ENCODE measurements around the gene MECR.

MECR gene

DNA sequence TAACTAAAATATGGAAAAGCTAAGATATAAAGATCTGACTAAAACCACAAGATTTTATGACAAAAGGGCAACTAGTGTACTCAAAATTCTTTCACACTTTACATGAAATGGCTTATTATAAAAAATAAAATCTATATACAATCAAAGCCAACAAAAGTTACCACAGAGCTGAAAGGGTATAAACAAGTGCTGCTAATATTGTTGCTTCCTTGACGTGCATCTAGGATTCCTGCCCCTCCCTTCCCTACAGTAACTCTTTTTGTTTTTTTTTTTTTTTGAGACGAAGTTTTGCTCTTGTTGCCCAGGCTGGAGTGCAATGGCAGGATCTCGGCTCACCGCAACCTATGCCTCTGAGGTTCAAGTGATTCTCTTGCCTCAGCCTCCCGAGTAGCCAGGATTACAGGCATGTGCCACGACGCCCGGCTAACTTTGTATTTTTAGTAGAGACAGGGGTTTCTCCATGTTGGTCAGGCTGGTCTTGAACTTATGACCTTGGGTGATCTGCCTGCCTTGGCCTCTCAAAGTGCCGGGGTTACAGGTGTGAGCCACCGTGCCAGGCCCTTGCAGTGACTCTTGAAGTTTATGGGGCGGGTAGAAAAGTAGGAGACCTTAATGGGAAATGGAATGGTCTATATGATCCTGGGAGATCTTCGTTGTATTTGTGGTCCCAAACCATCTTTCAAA, 53.6 kb downstream of the MECR start:
- no peaks in the 10 kb centered on the region for H3K9me2 ChIP-seq (replicated peaks; ENCODE audit: control insufficient read depth, low read length)
- H3K4me3 ChIP-seq (ENCODE audit: low read length): no peak overlapping the region
- H3K27me3 ChIP-seq (ENCODE audit: control insufficient read depth, low read length): no peaks in the 10 kb centered on the region
- H3K9me3 ChIP-seq (ENCODE audit: control insufficient read depth, insufficient read depth, low read length): no peaks in the 10 kb centered on the region
- H3K4me2 ChIP-seq (ENCODE audit: low read length): no peak overlapping the region
- H4K20me1 ChIP-seq (ENCODE audit: control insufficient read depth, insufficient read depth, low read depth, low read length): peaks cover 31% of the 10 kb centered on the region
- H3K27ac ChIP-seq (ENCODE audit: low read depth, low read length): no peak overlapping the region
- H3K4me1 ChIP-seq (ENCODE audit: control insufficient read depth, low read length): peaks cover 28% of the 10 kb centered on the region
- no peak for TF ChIP-seq EZH2phosphoT487 (IDR thresholded peaks at IDR 0.05; ENCODE audit: borderline replicate concordance, low read length)
- H3K79me2 ChIP-seq (ENCODE audit: control insufficient read depth, low read length): peaks cover 96% of the 10 kb centered on the region
- H3K36me3 ChIP-seq (ENCODE audit: control insufficient read depth, low read length): peaks cover 67% of the 10 kb centered on the region
- H3F3A ChIP-seq (ENCODE audit: control insufficient read depth, insufficient read depth): no peaks in the 10 kb centered on the region

DNA sequence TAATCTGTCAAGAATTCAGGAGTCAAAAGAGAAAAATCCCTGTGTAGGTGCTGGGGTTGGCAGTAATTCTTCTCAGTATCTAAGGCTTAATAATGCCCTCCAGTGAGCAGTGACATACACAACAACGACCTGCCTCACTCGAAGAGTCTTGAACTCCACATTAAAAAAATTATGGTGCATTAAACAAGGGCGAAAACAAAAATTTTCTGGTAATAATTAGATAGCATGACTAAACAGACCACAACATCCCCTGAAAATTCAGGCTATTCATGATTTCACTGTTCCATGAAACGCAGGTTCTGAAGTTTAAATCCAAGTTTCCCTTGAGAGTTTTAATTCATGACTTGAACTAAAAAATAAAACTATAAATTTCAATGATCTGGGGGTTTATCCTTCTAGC, 54.2 kb downstream of the MECR start:
- Histone ChIP-seq H3K79me2 (ENCODE audit: control insufficient read depth, low read length) (peaks cover 99% of the 10 kb centered on the region), H3K4me3 (ENCODE audit: low read length) (no peak overlapping the region), H3K9me2 (replicated peaks; ENCODE audit: control insufficient read depth, low read length) (no peaks in the 10 kb centered on the region), H3K4me1 (ENCODE audit: control insufficient read depth, low read length) (peaks cover 31% of the 10 kb centered on the region), H3K36me3 (ENCODE audit: control insufficient read depth, low read length) (peaks cover 70% of the 10 kb centered on the region), H3K9me3 (ENCODE audit: control insufficient read depth, insufficient read depth, low read length) (no peaks in the 10 kb centered on the region), H3K27ac (ENCODE audit: low read depth, low read length) (no peak overlapping the region), H3K4me2 (ENCODE audit: low read length) (no peak overlapping the region), H4K20me1 (ENCODE audit: control insufficient read depth, insufficient read depth, low read depth, low read length) (peaks cover 34% of the 10 kb centered on the region), H3K27me3 (ENCODE audit: control insufficient read depth, low read length) (no peaks in the 10 kb centered on the region), H3F3A (ENCODE audit: control insufficient read depth, insufficient read depth) (peaks cover 4% of the 10 kb centered on the region)
- TF ChIP-seq, protein P1, sequence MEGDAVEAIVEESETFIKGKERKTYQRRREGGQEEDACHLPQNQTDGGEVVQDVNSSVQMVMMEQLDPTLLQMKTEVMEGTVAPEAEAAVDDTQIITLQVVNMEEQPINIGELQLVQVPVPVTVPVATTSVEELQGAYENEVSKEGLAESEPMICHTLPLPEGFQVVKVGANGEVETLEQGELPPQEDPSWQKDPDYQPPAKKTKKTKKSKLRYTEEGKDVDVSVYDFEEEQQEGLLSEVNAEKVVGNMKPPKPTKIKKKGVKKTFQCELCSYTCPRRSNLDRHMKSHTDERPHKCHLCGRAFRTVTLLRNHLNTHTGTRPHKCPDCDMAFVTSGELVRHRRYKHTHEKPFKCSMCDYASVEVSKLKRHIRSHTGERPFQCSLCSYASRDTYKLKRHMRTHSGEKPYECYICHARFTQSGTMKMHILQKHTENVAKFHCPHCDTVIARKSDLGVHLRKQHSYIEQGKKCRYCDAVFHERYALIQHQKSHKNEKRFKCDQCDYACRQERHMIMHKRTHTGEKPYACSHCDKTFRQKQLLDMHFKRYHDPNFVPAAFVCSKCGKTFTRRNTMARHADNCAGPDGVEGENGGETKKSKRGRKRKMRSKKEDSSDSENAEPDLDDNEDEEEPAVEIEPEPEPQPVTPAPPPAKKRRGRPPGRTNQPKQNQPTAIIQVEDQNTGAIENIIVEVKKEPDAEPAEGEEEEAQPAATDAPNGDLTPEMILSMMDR (IDR thresholded peaks at IDR 0.05; ENCODE audit: low read depth, low read length, poor library complexity, severe bottlenecking): no peak
- no peak for TF ChIP-seq EZH2phosphoT487 (IDR thresholded peaks at IDR 0.05; ENCODE audit: borderline replicate concordance, low read length)

GRCh38 chr1:29172415-29172939, 58.3 kb downstream of the MECR start:
- Histone ChIP-seq H3K4me1 (ENCODE audit: control insufficient read depth, low read length) (peaks cover 17% of the 10 kb centered on the region), H3K9me2 (replicated peaks; ENCODE audit: control insufficient read depth, low read length) (no peaks in the 10 kb centered on the region), H4K20me1 (ENCODE audit: control insufficient read depth, insufficient read depth, low read depth, low read length) (peaks cover 27% of the 10 kb centered on the region), H3K27me3 (ENCODE audit: control insufficient read depth, low read length) (no peaks in the 10 kb centered on the region), H3K79me2 (ENCODE audit: control insufficient read depth, low read length) (peaks cover 99% of the 10 kb centered on the region), H3K9me3 (ENCODE audit: control insufficient read depth, insufficient read depth, low read length) (no peaks in the 10 kb centered on the region), H3K4me2 (ENCODE audit: low read length) (no peak overlapping the region), H3F3A (ENCODE audit: control insufficient read depth, insufficient read depth) (peaks cover 10% of the 10 kb centered on the region), H3K36me3 (ENCODE audit: control insufficient read depth, low read length) (peaks cover 71% of the 10 kb centered on the region), H3K27ac (ENCODE audit: low read depth, low read length) (no peak overlapping the region), H3K4me3 (ENCODE audit: low read length) (no peak overlapping the region)
- TF ChIP-seq, protein P1 (IDR thresholded peaks at IDR 0.05; ENCODE audit: low read depth, low read length, poor library complexity, severe bottlenecking): no peak
- no peak for TF ChIP-seq EZH2phosphoT487 (IDR thresholded peaks at IDR 0.05; ENCODE audit: borderline replicate concordance, low read length)

DNA sequence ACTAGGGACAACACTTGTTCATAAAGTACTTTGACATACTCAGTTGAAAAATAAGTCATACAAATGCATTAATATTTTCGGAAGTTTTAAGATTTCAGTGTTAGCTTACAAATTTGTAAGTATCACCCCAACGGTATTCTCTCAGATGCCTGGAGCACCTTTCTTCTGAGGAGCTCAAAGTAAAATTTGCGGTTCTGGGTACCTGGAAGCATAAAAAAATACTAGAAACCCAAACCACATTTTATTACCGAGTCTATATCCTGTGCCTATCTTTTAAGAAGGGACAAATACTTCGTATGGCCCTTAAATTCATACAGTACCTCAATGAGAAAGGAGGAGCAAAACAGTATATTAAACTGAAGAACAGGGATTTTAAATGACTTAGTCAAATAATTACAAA, 59.2 kb downstream of the MECR start:
- Histone ChIP-seq H3K36me3 (ENCODE audit: control insufficient read depth, low read length) (peaks cover 71% of the 10 kb centered on the region), H3F3A (ENCODE audit: control insufficient read depth, insufficient read depth) (peaks cover 10% of the 10 kb centered on the region), H3K4me3 (ENCODE audit: low read length) (no peak overlapping the region), H4K20me1 (ENCODE audit: control insufficient read depth, insufficient read depth, low read depth, low read length) (peaks cover 23% of the 10 kb centered on the region), H3K9me3 (ENCODE audit: control insufficient read depth, insufficient read depth, low read length) (no peaks in the 10 kb centered on the region), H3K9me2 (replicated peaks; ENCODE audit: control insufficient read depth, low read length) (no peaks in the 10 kb centered on the region), H3K4me2 (ENCODE audit: low read length) (peak overlapping the region; percentile 5; the same call in 1 of the 2 replicates), H3K79me2 (ENCODE audit: control insufficient read depth, low read length) (peaks cover 99% of the 10 kb centered on the region), H3K27ac (ENCODE audit: low read depth, low read length) (no peak overlapping the region), H3K27me3 (ENCODE audit: control insufficient read depth, low read length) (no peaks in the 10 kb centered on the region), H3K4me1 (ENCODE audit: control insufficient read depth, low read length) (peaks cover 15% of the 10 kb centered on the region)
- TF ChIP-seq, protein P1 (IDR thresholded peaks at IDR 0.05; ENCODE audit: low read depth, low read length, poor library complexity, severe bottlenecking): no peak
- no peak for TF ChIP-seq EZH2phosphoT487 (IDR thresholded peaks at IDR 0.05; ENCODE audit: borderline replicate concordance, low read length)
